Activated CD8-positive, alpha-beta T cell treated with anti-CD3 and anti-CD28 coated beads for 36 hours (primary cell): ENCODE results near the gene CYTH2. TPM values are rescaled to one million over a fixed set of nuclear protein-coding genes. Genes with fewer than 3 reads are reported as not detected.

Experiments used
- ATAC-seq: fragments of 200-7000 bp; cut with Tn5 transposase; one replicate; pipeline ENCODE4 v1.10.0; 2021; ENCODE audit warnings: mild to moderate bottlenecking, moderate library complexity
- CTCF ChIA-PET: fragments of 350-600 bp; sonication (Branson Sonifier 250); formaldehyde crosslinking; loops from one replicate; lab custom pipeline; 2021; ENCODE audit warnings: antibody characterized with exemption; lab: Charles Lee
- POLR2A ChIA-PET: fragments of 350-600 bp; sonication (Branson Sonifier 250); formaldehyde crosslinking; loops from one replicate; lab custom pipeline; 2021; ENCODE audit warnings: antibody characterized with exemption; lab: Charles Lee
- DNase-seq: peaks from one replicate; pipeline ENCODE4 v3.0.0-alpha.2; 2020
- H3K27ac Mint-ChIP-seq: one replicate; pipeline ENCODE4 v1.8.0; 2021; ENCODE audit warnings: mild to moderate bottlenecking, mixed read lengths
- H3K27me3 Mint-ChIP-seq: one replicate; pipeline ENCODE4 v1.8.0; 2021; ENCODE audit warnings: mixed read lengths
- H3K36me3 Mint-ChIP-seq: one replicate; pipeline ENCODE4 v1.8.0; 2021; ENCODE audit warnings: low read depth, mixed read lengths
- H3K4me1 Mint-ChIP-seq: one replicate; pipeline ENCODE4 v1.8.0; 2021; ENCODE audit warnings: low read depth, mixed read lengths
- H3K4me3 Mint-ChIP-seq: one replicate; pipeline ENCODE4 v1.8.0; 2021; ENCODE audit warnings: mild to moderate bottlenecking, moderate library complexity, mixed read lengths
- H3K9me3 Mint-ChIP-seq: one replicate; pipeline ENCODE4 v1.8.0; 2021; ENCODE audit warnings: mixed read lengths
- CTCF ChIP-seq: fragments of 200-600 bp; IDR thresholded peaks from one replicate; pipeline ENCODE4 v1.8.0; 2022; ENCODE audit warnings: antibody characterized with exemption, mild to moderate bottlenecking
- intact Hi-C: fragments of 100-400 bp; cut with micrococcal nuclease; formaldehyde crosslinking; loops from one replicate; pipeline ENCODE4 v1.10.0; 2022
- total RNA-seq, 2 experiments: library from RNA; stranded (reverse); gene quantifications; one replicate each; pipeline ENCODE4 v1.2.3, GENCODE V29; 2021

CYTH2 gene
- total RNA-seq, 2 experiments from 2014 or later: 23.8 to 24.5 TPM

- no peak overlapping the region for H3K4me3 Mint-ChIP-seq
Observed at GRCh38 chr19:48509467-48510194, 40.5 kb downstream of the CYTH2 start.

GRCh38 chr19:48510421-48511268, 41.5 kb downstream of the CYTH2 start:
- Mint-ChIP-seq H3K27ac (peak overlapping the region; percentile 70), H3K9me3 (no peaks in the 10 kb centered on the region), H3K36me3 (no peaks in the 10 kb centered on the region), H3K4me3 (no peak overlapping the region), H3K27me3 (no peaks in the 10 kb centered on the region), H3K4me1 (peaks cover 19% of the 10 kb centered on the region)
- intact Hi-C loops: no loop called here
- ChIA-PET POLR2A (interaction anchor here (0.9 kb wide), 1 partner anchor 17 kb away, joined by 3 read pairs; no protein-coding TSS in a partner anchor), CTCF (interaction anchor here (1.1 to 6.0 kb wide), 2 partner anchors 21 to 78 kb away, joined by 5 to 37 read pairs; no protein-coding TSS in a partner anchor)
- TF ChIP-seq CTCF: no peak
- DNase-seq: peak; percentile 86
- ATAC-seq: peak; percentile 54

More at GRCh38 chr19:48509467-48510194, 40.5 kb downstream of the CYTH2 start:
- Mint-ChIP-seq H3K36me3 (no peaks in the 10 kb centered on the region), H3K4me1 (peaks cover 17% of the 10 kb centered on the region), H3K9me3 (no peaks in the 10 kb centered on the region), H3K27ac (no peak overlapping the region), H3K27me3 (no peaks in the 10 kb centered on the region)
- intact Hi-C loops: no loop called here
- DNase-seq (no peak), ATAC-seq (no peak)
- ChIA-PET CTCF (interaction anchor here (1.2 to 6.0 kb wide), 4 partner anchors 20 to 99 kb away, joined by 3 to 37 read pairs (median 20); no protein-coding TSS in a partner anchor), POLR2A (interaction anchor here (0.6 to 1.1 kb wide), 3 partner anchors 16 to 1580 kb away, joined by 3 read pairs; no protein-coding TSS in a partner anchor)
- no peak for TF ChIP-seq CTCF

GRCh38 chr19:48511321-48511731, 42.2 kb downstream of the CYTH2 start:
- no peak for TF ChIP-seq CTCF
- Mint-ChIP-seq H3K27ac (no peak overlapping the region), H3K4me3 (no peak overlapping the region), H3K9me3 (no peaks in the 10 kb centered on the region), H3K36me3 (no peaks in the 10 kb centered on the region), H3K27me3 (no peaks in the 10 kb centered on the region), H3K4me1 (peaks cover 19% of the 10 kb centered on the region)
- CTCF ChIA-PET: interaction anchor here (1.1 kb wide), 1 partner anchor 78 kb away, joined by 5 read pairs; no protein-coding TSS in a partner anchor
- DNase-seq (peak; percentile 33), ATAC-seq (no peak)
- POLR2A ChIA-PET: no interaction called here
- intact Hi-C loops: no loop called here

- no peak for TF ChIP-seq CTCF
- H3K27ac Mint-ChIP-seq: peak within 1 kb of the TSS; percentile 70
- ChIA-PET CTCF (interaction anchor here (0.9 to 1.0 kb wide), 2 partner anchors 14 to 198 kb away, joined by 3 read pairs; no protein-coding TSS in a partner anchor), POLR2A (interaction anchor here (0.7 to 1.9 kb wide), 2 partner anchors 32 to 104 kb away, joined by 3 to 11 read pairs; no protein-coding TSS in a partner anchor)
- intact Hi-C loops: no loop called here
- H3K27me3 Mint-ChIP-seq: no peaks in the 10 kb centered on the region
- H3K4me3 Mint-ChIP-seq: no peak within 1 kb of the TSS
- H3K4me1 Mint-ChIP-seq: peaks cover 19% of the 10 kb centered on the region
- no peaks in the 10 kb centered on the region for H3K36me3 Mint-ChIP-seq
- ATAC-seq (peak; percentile 72), DNase-seq (peak; percentile 91)
- H3K9me3 Mint-ChIP-seq: no peaks in the 10 kb centered on the region
Observed at GRCh38 chr19:48511800-48512503, 42.8 kb downstream of the CYTH2 start, which contains the start of gene LMTK3. LMTK3 (minus strand) TSS chr19:48511835; CDS start chr19:48511576, 259 bp downstream.
